ENCODE measurements around the gene OR2T27. TPM values are rescaled to one million over a fixed set of nuclear protein-coding genes. Genes with fewer than 3 reads are reported as not detected.
"Not testable (repeated sequence)": the region's sequence is repeated elsewhere in the genome, so short reads cannot be mapped to it uniquely, and the experiment has no call there.

OR2T27 gene
- total RNA-seq (2014; rRNA removed; shearing (Covaris generic)): not detected in 2 replicates

- not testable (repeated sequence) for DNase-seq (ENCODE audit: low spot score)
Observed at GRCh38 chr1:248655354-248655753, at the start of gene OR2T27. Gene OR2T27 (minus strand): TSS chr1:248655528. CDS start chr1:248650884, 4,644 bp downstream.

- DNase-seq (ENCODE audit: low spot score): no peak
Observed at GRCh38 chr1:248704606-248705005, 49.3 kb upstream of the OR2T27 start.

- DNase-seq (ENCODE audit: low spot score): no peak
Observed at GRCh38 chr1:248703674-248704073, 48.3 kb upstream of the OR2T27 start.

GRCh38 chr1:248702714-248703113 is 47.4 kb upstream of the OR2T27 start, which contains the start of gene OR14I1:
Gene OR14I1 (minus strand): TSS chr1:248702766.
- no peak for DNase-seq (ENCODE audit: low spot score)

GRCh38 chr1:248699099-248699498 is 43.8 kb upstream of the OR2T27 start:
- DNase-seq (ENCODE audit: low spot score): no peak

GRCh38 chr1:248697907-248698306 is 42.6 kb upstream of the OR2T27 start:
- no peak for DNase-seq (ENCODE audit: low spot score)

GRCh38 chr1:248696774-248697173 is 41.4 kb upstream of the OR2T27 start:
- DNase-seq (ENCODE audit: low spot score): no peak

GRCh38 chr1:248696261-248696660 is 40.9 kb upstream of the OR2T27 start:
- DNase-seq (ENCODE audit: low spot score): no peak

- no peak for DNase-seq (ENCODE audit: low spot score)
Observed at GRCh38 chr1:248695451-248696132, 40.3 kb upstream of the OR2T27 start.

- no peak for DNase-seq (ENCODE audit: low spot score)
Observed at GRCh38 chr1:248691567-248692155, 36.3 kb upstream of the OR2T27 start.

- no peak for DNase-seq (ENCODE audit: low spot score)
Observed at GRCh38 chr1:248688527-248689298, 33.4 kb upstream of the OR2T27 start.

- peak; percentile 23 for DNase-seq (ENCODE audit: low spot score)
Observed at GRCh38 chr1:248686815-248687214, 31.5 kb upstream of the OR2T27 start.

GRCh38 chr1:248681651-248682050 is 26.3 kb upstream of the OR2T27 start:
- no peak for DNase-seq (ENCODE audit: low spot score)

GRCh38 chr1:248670003-248670402 is 14.7 kb upstream of the OR2T27 start:
- DNase-seq (ENCODE audit: low spot score): no peak

- not testable (repeated sequence) for DNase-seq (ENCODE audit: low spot score)
Observed at GRCh38 chr1:248663453-248664328, 8.4 kb upstream of the OR2T27 start.

- not testable (repeated sequence) for DNase-seq (ENCODE audit: low spot score)
Observed at GRCh38 chr1:248656797-248657196, 1.5 kb upstream of the OR2T27 start.

GRCh38 chr1:248648770-248649536 is 6.4 kb downstream of the OR2T27 start:
- DNase-seq (ENCODE audit: low spot score): not testable (repeated sequence)

GRCh38 chr1:248645178-248645577 is 10.2 kb downstream of the OR2T27 start, which contains the start of gene OR2T35:
Gene OR2T35 (minus strand): TSS chr1:248645278. CDS start chr1:248639258, 6,020 bp downstream.
- not testable (repeated sequence) for DNase-seq (ENCODE audit: low spot score)

GRCh38 chr1:248642971-248643651 is 12.2 kb downstream of the OR2T27 start:
- DNase-seq (ENCODE audit: low spot score): not testable (repeated sequence)

GRCh38 chr1:248641583-248641982 is 13.7 kb downstream of the OR2T27 start:
- not testable (repeated sequence) for DNase-seq (ENCODE audit: low spot score)
